ENCODE data around the gene RMP24. TPM values are rescaled to one million over a fixed set of nuclear protein-coding genes. Genes with fewer than 3 reads are reported as not detected.
"Not testable (repeated sequence)": the region's sequence is repeated elsewhere in the genome, so short reads cannot be mapped to it uniquely, and the experiment has no call there.

Gene RMP24

GRCh38 chr18:36020174-36020711, 47.8 kb downstream of the RMP24 start:
- WGBS, 2 donors = 94% methylated on average over 3 of the region's 3 CpGs
- Histone ChIP-seq H3K27ac (no peak overlapping the region), H3K27me3 (no peaks in the 10 kb centered on the region), H3K4me3 (replicated peaks in 1 of 3) (no peak overlapping the region), H3K4me1 (peaks cover 0 to 7% of the 10 kb centered on the region in 2 donors), H3K9me3 (no peaks in the 10 kb centered on the region), H3K36me3 (no peaks in the 10 kb centered on the region)
- TF ChIP-seq CTCF (IDR thresholded peaks at IDR 0.05) = no peak
- TF ChIP-seq POLR2A (IDR thresholded peaks at IDR 0.05) = no peak
- DNase-seq = no peak
- intact Hi-C loops (cut with DNase I) = no loop called here

- 88 to 94% methylated on average over 1 of the region's 1 CpG for WGBS, 2 donors
- H3K4me3 ChIP-seq (replicated peaks in 1 of 3) = no peak overlapping the region
- peaks cover 0 to 10% of the 10 kb centered on the region in 2 donors for H3K36me3 ChIP-seq
- intact Hi-C loops (cut with DNase I) = no loop called here
- TF ChIP-seq CTCF (IDR thresholded peaks at IDR 0.05) (no peak), POLR2A (IDR thresholded peaks at IDR 0.05) (no peak)
- no peaks in the 10 kb centered on the region for H3K4me1 ChIP-seq
- no peak for DNase-seq
- no peaks in the 10 kb centered on the region for H3K27me3 ChIP-seq
- H3K9me3 ChIP-seq = no peaks in the 10 kb centered on the region
- H3K27ac ChIP-seq = no peak overlapping the region
Measured at GRCh38 chr18:36023336-36023735, 50.9 kb downstream of the RMP24 start.

- intact Hi-C loops (cut with DNase I); H3K27ac ChIP-seq; H3K36me3 ChIP-seq; H3K9me3 ChIP-seq; H3K4me1 ChIP-seq; DNase-seq; H3K27me3 ChIP-seq; H3K4me3 ChIP-seq (replicated peaks in 1 of 3): not testable (repeated sequence)
- 96 to 98% methylated on average over 3 of the region's 3 CpGs for WGBS, 2 donors
Measured at GRCh38 chr18:36024241-36024640, 51.8 kb downstream of the RMP24 start.

GRCh38 chr18:36025025-36025424, 52.5 kb downstream of the RMP24 start:
- no peaks in the 10 kb centered on the region for H3K4me1 ChIP-seq
- WGBS, 2 donors = 72 to 80% methylated on average over 1 of the region's 1 CpG
- TF ChIP-seq CTCF (IDR thresholded peaks at IDR 0.05) (no peak), POLR2A (IDR thresholded peaks at IDR 0.05) (no peak)

GRCh38 chr18:36028859-36029258, 56.4 kb downstream of the RMP24 start:
- TF ChIP-seq POLR2A (IDR thresholded peaks at IDR 0.05) = no peak
- no peak for TF ChIP-seq CTCF (IDR thresholded peaks at IDR 0.05)
- WGBS, 2 donors = 89 to 97% methylated on average over 2 of the region's 2 CpGs
- H3K27me3 ChIP-seq = no peaks in the 10 kb centered on the region
- peaks cover 10% of the 10 kb centered on the region in 2 donors for H3K36me3 ChIP-seq
- H3K4me1 ChIP-seq = peaks cover 0 to 4% of the 10 kb centered on the region in 2 donors
- intact Hi-C loops (cut with DNase I) = no loop called here
- H3K4me3 ChIP-seq (replicated peaks in 1 of 3) = no peak overlapping the region
- no peak overlapping the region for H3K27ac ChIP-seq
- no peak for DNase-seq
- H3K9me3 ChIP-seq = no peaks in the 10 kb centered on the region

More at GRCh38 chr18:36025025-36025424, 52.5 kb downstream of the RMP24 start:
- no peak for DNase-seq
- Histone ChIP-seq H3K27me3 (no peaks in the 10 kb centered on the region), H3K36me3 (peaks cover 10% of the 10 kb centered on the region in 2 donors), H3K27ac (no peak overlapping the region), H3K4me3 (replicated peaks in 1 of 3) (no peak overlapping the region), H3K9me3 (no peaks in the 10 kb centered on the region)
- intact Hi-C loops (cut with DNase I) = no loop called here

Small RNA genes lying within 50 kb of the gene (microRNA-seq; reads per million reads assigned to microRNA genes)
- not detected for gene MIR3929

Small RNA genes lying within 50 kb of the gene (small RNA-seq; reads per million reads assigned to genes)
- not detected for gene MIR3929

Other genes starting within 250 kb of the RMP24 start
- gene RPRD1A, start 94.9 kb downstream of the RMP24 start, total RNA-seq = 10 to 100 TPM; 56.8 to 95.6 (median 71.0) TPM
- 10 to 100 TPM; 42.6 to 52.8 (median 48.1) TPM for gene SLC39A6, start 156.7 kb downstream of the RMP24 start, total RNA-seq
- 10 to 100 TPM; 50.5 to 93.2 (median 61.4) TPM for gene ELP2, start 157.2 kb downstream of the RMP24 start, total RNA-seq
- 1 to 10 TPM in 1 of 4 donors, under 1 TPM in 3; 0.45 to 1.0 (median 0.75) TPM for gene MOCOS, start 214.8 kb downstream of the RMP24 start, total RNA-seq